Measurements from ENCODE around the gene CDK6.

DNA sequence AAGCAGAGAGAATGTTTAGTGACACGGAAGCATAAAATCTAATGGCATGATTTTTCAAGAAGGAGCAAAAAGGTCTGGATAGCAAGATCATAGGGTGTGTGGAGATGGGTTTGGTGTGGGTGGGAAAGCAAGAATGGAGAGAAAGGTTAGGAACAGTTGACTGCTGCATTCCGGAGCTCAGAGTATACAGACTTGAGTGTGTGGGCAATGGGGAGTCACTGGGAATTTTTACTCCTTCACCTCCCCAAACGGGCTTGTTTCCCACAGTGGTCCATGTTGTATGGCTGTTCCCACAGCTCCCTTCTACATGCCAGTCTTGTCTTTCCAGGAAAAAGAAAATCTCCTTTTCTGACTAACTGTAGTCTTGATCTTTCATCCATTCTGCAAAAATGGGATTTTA lies 122.1 kb downstream of the CDK6 start:
- TF ChIP-seq, protein P1, sequence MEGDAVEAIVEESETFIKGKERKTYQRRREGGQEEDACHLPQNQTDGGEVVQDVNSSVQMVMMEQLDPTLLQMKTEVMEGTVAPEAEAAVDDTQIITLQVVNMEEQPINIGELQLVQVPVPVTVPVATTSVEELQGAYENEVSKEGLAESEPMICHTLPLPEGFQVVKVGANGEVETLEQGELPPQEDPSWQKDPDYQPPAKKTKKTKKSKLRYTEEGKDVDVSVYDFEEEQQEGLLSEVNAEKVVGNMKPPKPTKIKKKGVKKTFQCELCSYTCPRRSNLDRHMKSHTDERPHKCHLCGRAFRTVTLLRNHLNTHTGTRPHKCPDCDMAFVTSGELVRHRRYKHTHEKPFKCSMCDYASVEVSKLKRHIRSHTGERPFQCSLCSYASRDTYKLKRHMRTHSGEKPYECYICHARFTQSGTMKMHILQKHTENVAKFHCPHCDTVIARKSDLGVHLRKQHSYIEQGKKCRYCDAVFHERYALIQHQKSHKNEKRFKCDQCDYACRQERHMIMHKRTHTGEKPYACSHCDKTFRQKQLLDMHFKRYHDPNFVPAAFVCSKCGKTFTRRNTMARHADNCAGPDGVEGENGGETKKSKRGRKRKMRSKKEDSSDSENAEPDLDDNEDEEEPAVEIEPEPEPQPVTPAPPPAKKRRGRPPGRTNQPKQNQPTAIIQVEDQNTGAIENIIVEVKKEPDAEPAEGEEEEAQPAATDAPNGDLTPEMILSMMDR (IDR thresholded peaks at IDR 0.05): no peak
- no peak for TF ChIP-seq POLR2A (IDR thresholded peaks at IDR 0.05)

Measured in right lobe of liver (tissue), 4 donors.